ENCODE results near the gene PHF11. TPM values are rescaled to one million over a fixed set of nuclear protein-coding genes. Genes with fewer than 3 reads are reported as not detected.

PHF11 gene
- total and polyA plus RNA-seq, 2 donors (not counting 3 experiments of a cell fraction or from before 2014, with no cell fraction given), result 12.9 to 32.4 TPM

- Histone ChIP-seq H2AFZ (ENCODE audit: low read depth, low read length) (no peak overlapping the region), H3K4me1 (ENCODE audit: control insufficient read depth, extremely low read depth, insufficient read depth, low read length) (no peaks in the 10 kb centered on the region), H3K4me2 (ENCODE audit: insufficient read depth, low read length) (no peak overlapping the region), H3K27me3 (ENCODE audit: control insufficient read depth in 2 of 2, insufficient read depth in 2 of 2, low read length in 2 of 2) (no peaks in the 10 kb centered on the region), H3K27ac (ENCODE audit: insufficient read depth, low read depth, low read length) (no peak overlapping the region), H3K36me3 (ENCODE audit: control insufficient read depth in 2 of 2, extremely low read depth in 1 of 2, insufficient read depth in 2 of 2, low read length in 2 of 2) (peaks cover 0 to 1% of the 10 kb centered on the region in 2 experiments), H3K9me3 (replicated peaks; ENCODE audit: control insufficient read depth, insufficient read depth, low read length) (no peaks in the 10 kb centered on the region), H3K79me2 (ENCODE audit: control insufficient read depth, insufficient read depth, low read length) (no peaks in the 10 kb centered on the region), H3K9me1 (replicated peaks; ENCODE audit: control insufficient read depth, extremely low read depth, insufficient read depth, low read length) (no peaks in the 10 kb centered on the region), H3K9ac (replicated peaks; ENCODE audit: extremely low read depth, insufficient read depth, low read length) (no peak overlapping the region), H3K4me3 (replicated peaks in 1 of 3; ENCODE audit: insufficient read depth in 1 of 3, low read depth in 1 of 3, low read length in 3 of 3) (no peak overlapping the region), H4K20me1 (replicated peaks; ENCODE audit: control insufficient read depth, extremely low read depth, insufficient read depth, low read length) (no peaks in the 10 kb centered on the region)
- no peak for TF ChIP-seq MYC (IDR thresholded peaks at IDR 0.05; ENCODE audit: low read depth, low read length)
- intact Hi-C loops (cut with micrococcal nuclease), result no loop called here
- DNase-seq (ENCODE audit: low read depth, low spot score) (no peak), FAIRE-seq (peak; percentile 8)
- CTCF ChIA-PET, result interaction anchor here (0.8 kb wide), 2 partner anchors 18 to 76 kb away, joined by 3 read pairs; no protein-coding TSS in a partner anchor
- dilution Hi-C loops (cut with MboI; ENCODE audit: extremely low pct_ligation_motif_present, low sequenced_read_pairs), result no loop called here
- no TSS peak for BruUV-seq (replicated peaks)
- POLR2A ChIA-PET, result interaction anchor here (0.6 kb wide), 1 partner anchor 150 kb away, joined by 4 read pairs; no protein-coding TSS in a partner anchor
Observed at GRCh38 chr13:49524740-49525501, 29.2 kb downstream of the PHF11 start.

- H2AFZ ChIP-seq (ENCODE audit: low read depth, low read length), result no peak overlapping the region
- no peak overlapping the region for H3K4me2 ChIP-seq (ENCODE audit: insufficient read depth, low read length)
- H3K9me3 ChIP-seq (replicated peaks; ENCODE audit: control insufficient read depth, insufficient read depth, low read length), result no peaks in the 10 kb centered on the region
- H3K9ac ChIP-seq (replicated peaks; ENCODE audit: extremely low read depth, insufficient read depth, low read length), result no peak overlapping the region
- H3K27me3 ChIP-seq (ENCODE audit: control insufficient read depth in 2 of 2, insufficient read depth in 2 of 2, low read length in 2 of 2), result no peaks in the 10 kb centered on the region
- dilution Hi-C loops (cut with MboI; ENCODE audit: extremely low pct_ligation_motif_present, low sequenced_read_pairs), result no loop called here
- no peak for FAIRE-seq
- H3K36me3 ChIP-seq (ENCODE audit: control insufficient read depth in 2 of 2, extremely low read depth in 1 of 2, insufficient read depth in 2 of 2, low read length in 2 of 2), result peaks cover 0 to 3% of the 10 kb centered on the region in 2 experiments
- no peaks in the 10 kb centered on the region for H3K9me1 ChIP-seq (replicated peaks; ENCODE audit: control insufficient read depth, extremely low read depth, insufficient read depth, low read length)
- CTCF ChIA-PET, result no interaction called here
- BruUV-seq (replicated peaks), result no TSS peak
- no peaks in the 10 kb centered on the region for H4K20me1 ChIP-seq (replicated peaks; ENCODE audit: control insufficient read depth, extremely low read depth, insufficient read depth, low read length)
- H3K79me2 ChIP-seq (ENCODE audit: control insufficient read depth, insufficient read depth, low read length), result no peaks in the 10 kb centered on the region
- DNase-seq (ENCODE audit: low read depth, low spot score), result no peak
- no peak overlapping the region for H3K27ac ChIP-seq (ENCODE audit: insufficient read depth, low read depth, low read length)
- H3K4me3 ChIP-seq (replicated peaks in 1 of 3; ENCODE audit: insufficient read depth in 1 of 3, low read depth in 1 of 3, low read length in 3 of 3), result no peak overlapping the region
- TF ChIP-seq POLR2AphosphoS5 (IDR thresholded peaks at IDR 0.05; ENCODE audit: insufficient read depth, low read depth, low read length), result no peak
- TF ChIP-seq CTCF (IDR thresholded peaks at IDR 0.05; ENCODE audit: extremely low read depth in 1 of 2, insufficient read depth in 1 of 2, low read depth in 1 of 2, low read length in 2 of 2), result no peak
- TF ChIP-seq FOS (IDR thresholded peaks at IDR 0.05; ENCODE audit: borderline replicate concordance, insufficient read depth, low read length), result no peak
- no peak for TF ChIP-seq GATA2 (IDR thresholded peaks at IDR 0.05; ENCODE audit: insufficient read depth, insufficient read length, low read depth, low read length)
- TF ChIP-seq EZH2 (IDR thresholded peaks at IDR 0.05; ENCODE audit: borderline replicate concordance, low read depth, low read length, severe bottlenecking), result no peak
- no peak for TF ChIP-seq MYC (IDR thresholded peaks at IDR 0.05; ENCODE audit: low read depth, low read length)
- no peak for TF ChIP-seq POLR2A (IDR thresholded peaks at IDR 0.05; ENCODE audit: low read depth, low read length)
- TF ChIP-seq MAX (IDR thresholded peaks at IDR 0.05; ENCODE audit: insufficient read depth, insufficient read length), result no peak
- no peak for TF ChIP-seq JUN (IDR thresholded peaks at IDR 0.05; ENCODE audit: borderline replicate concordance, insufficient read depth, insufficient read length, low read depth)
- no peaks in the 10 kb centered on the region for H3K4me1 ChIP-seq (ENCODE audit: control insufficient read depth, extremely low read depth, insufficient read depth, low read length)
- POLR2A ChIA-PET, result no interaction called here
- intact Hi-C loops (cut with micrococcal nuclease), result no loop called here
Observed at GRCh38 chr13:49527123-49527522, 31.4 kb downstream of the PHF11 start.

Data from endothelial cell of umbilical vein (primary cell).